GM21528 (cell line): ENCODE data around the gene HOXB3.

Source experiments
- ATAC-seq: cut with Tn5 transposase; IDR thresholded peaks from one replicate; pipeline ENCODE4 v1.9.1; 2021; ENCODE audit warnings: mild to moderate bottlenecking, moderate library complexity; ENCODE audit not compliant: unreplicated experiment, low FRiP score

HOXB3 gene

GRCh38 chr17:48532261-48532660 lies 57.8 kb downstream of the HOXB3 start:
- ATAC-seq: no peak

GRCh38 chr17:48530887-48531272 lies 59.2 kb downstream of the HOXB3 start, which contains the start of gene HOXB1:
Gene HOXB1, minus strand, starts transcription at chr17:48531011. Its CDS starts 107 bp downstream, at chr17:48530904.
- no peak for ATAC-seq

GRCh38 chr17:48530208-48530886 lies 59.7 kb downstream of the HOXB3 start:
- ATAC-seq: no peak

GRCh38 chr17:48529683-48530009 lies 60.4 kb downstream of the HOXB3 start:
- no peak for ATAC-seq

GRCh38 chr17:48528936-48529682 lies 60.9 kb downstream of the HOXB3 start:
- ATAC-seq: no peak

GRCh38 chr17:48528153-48528935 lies 61.7 kb downstream of the HOXB3 start:
- no peak for ATAC-seq

GRCh38 chr17:48527547-48527932 lies 62.5 kb downstream of the HOXB3 start:
- no peak for ATAC-seq

- ATAC-seq: no peak
Measured at GRCh38 chr17:48526608-48527546, 63.2 kb downstream of the HOXB3 start.

- no peak for ATAC-seq
Measured at GRCh38 chr17:48523010-48523409, 67.0 kb downstream of the HOXB3 start.

- no peak for ATAC-seq
Measured at GRCh38 chr17:48522031-48522653, 67.9 kb downstream of the HOXB3 start.

GRCh38 chr17:48520631-48521079 lies 69.4 kb downstream of the HOXB3 start:
- no peak for ATAC-seq

- no peak for ATAC-seq
Measured at GRCh38 chr17:48519427-48519826, 70.6 kb downstream of the HOXB3 start.

- ATAC-seq: no peak
Measured at GRCh38 chr17:48517478-48517877, 72.6 kb downstream of the HOXB3 start.

- no peak for ATAC-seq
Measured at GRCh38 chr17:48515925-48516900, 73.8 kb downstream of the HOXB3 start.

GRCh38 chr17:48514477-48514876 lies 75.6 kb downstream of the HOXB3 start:
- no peak for ATAC-seq

- no peak for ATAC-seq
Measured at GRCh38 chr17:48513666-48514455, 76.2 kb downstream of the HOXB3 start.

GRCh38 chr17:48513097-48513496 lies 76.9 kb downstream of the HOXB3 start:
- no peak for ATAC-seq
